Activated naive CD8-positive, alpha-beta T cell treated with anti-CD3 and anti-CD28 coated beads for 36 hours (primary cell): ENCODE measurements around the gene ZSCAN20. TPM values are rescaled to one million over a fixed set of nuclear protein-coding genes. Genes with fewer than 3 reads are reported as not detected.

Experiments used
- DNase-seq: peaks from one replicate; pipeline ENCODE4 v3.0.0; 2021
- H3K27ac Mint-ChIP-seq: one replicate; pipeline ENCODE4 v1.8.0; 2022; ENCODE audit warnings: mild to moderate bottlenecking, moderate library complexity, mixed read lengths
- H3K27me3 Mint-ChIP-seq: one replicate; pipeline ENCODE4 v1.8.0; 2022; ENCODE audit warnings: mild to moderate bottlenecking, mixed read lengths
- H3K36me3 Mint-ChIP-seq: one replicate; pipeline ENCODE4 v1.8.0; 2021; ENCODE audit warnings: mild to moderate bottlenecking, mixed read lengths
- H3K4me1 Mint-ChIP-seq: one replicate; pipeline ENCODE4 v1.8.0; 2021; ENCODE audit warnings: mixed read lengths
- H3K4me3 Mint-ChIP-seq: one replicate; pipeline ENCODE4 v1.8.0; 2022; ENCODE audit warnings: mild to moderate bottlenecking, moderate library complexity, mixed read lengths
- H3K9me3 Mint-ChIP-seq: one replicate; pipeline ENCODE4 v1.8.0; 2022; ENCODE audit warnings: mixed read lengths
- total RNA-seq, 2 experiments: library from RNA; stranded (reverse); gene quantifications; one replicate each; pipeline ENCODE4 v1.2.3, GENCODE V29; 2021

The ZSCAN20 gene
- total RNA-seq, 2 experiments from 2014 or later = 3.0 TPM

DNA sequence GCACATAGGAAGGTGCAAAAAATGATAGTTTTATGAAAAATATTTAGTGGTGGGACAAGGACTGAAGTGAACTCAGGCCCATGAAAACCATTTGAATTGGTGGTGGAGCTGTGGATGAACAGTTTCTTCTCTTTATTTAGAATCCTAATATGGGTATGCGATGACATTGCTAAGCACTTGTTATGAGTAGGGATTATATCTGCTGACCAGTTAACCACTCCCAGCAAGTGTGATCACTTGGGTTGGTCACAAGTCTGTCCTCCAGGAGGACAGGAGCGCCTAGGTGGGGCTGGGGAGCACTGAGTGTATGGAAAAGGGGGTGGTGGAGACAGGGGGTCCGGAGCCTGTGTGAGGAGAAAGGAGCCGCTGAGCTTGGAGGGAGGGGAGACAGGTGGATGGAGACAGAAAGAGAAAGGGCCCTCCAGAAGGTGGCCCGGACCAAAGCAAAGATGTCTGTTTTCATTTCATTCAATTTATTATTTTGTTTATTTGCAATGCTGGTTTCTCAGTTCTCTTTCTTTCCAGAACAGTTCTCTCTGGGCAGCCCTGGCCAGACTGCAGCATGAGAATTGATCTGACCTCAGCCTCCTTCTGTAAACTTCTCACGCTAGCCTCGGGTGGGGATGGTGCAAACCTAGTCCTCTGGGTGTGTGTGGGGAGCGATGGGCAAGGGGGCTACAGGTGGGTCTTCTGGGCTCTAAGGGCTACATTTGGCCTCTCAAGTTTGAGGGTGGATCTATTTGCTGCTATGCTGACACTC lies 9.9 kb upstream of the ZSCAN20 start:
- H3K4me1 Mint-ChIP-seq = no peaks in the 10 kb centered on the region
- H3K36me3 Mint-ChIP-seq = no peaks in the 10 kb centered on the region
- no peak overlapping the region for H3K4me3 Mint-ChIP-seq
- no peak overlapping the region for H3K27ac Mint-ChIP-seq
- no peaks in the 10 kb centered on the region for H3K9me3 Mint-ChIP-seq
- no peaks in the 10 kb centered on the region for H3K27me3 Mint-ChIP-seq
- no peak for DNase-seq

DNA sequence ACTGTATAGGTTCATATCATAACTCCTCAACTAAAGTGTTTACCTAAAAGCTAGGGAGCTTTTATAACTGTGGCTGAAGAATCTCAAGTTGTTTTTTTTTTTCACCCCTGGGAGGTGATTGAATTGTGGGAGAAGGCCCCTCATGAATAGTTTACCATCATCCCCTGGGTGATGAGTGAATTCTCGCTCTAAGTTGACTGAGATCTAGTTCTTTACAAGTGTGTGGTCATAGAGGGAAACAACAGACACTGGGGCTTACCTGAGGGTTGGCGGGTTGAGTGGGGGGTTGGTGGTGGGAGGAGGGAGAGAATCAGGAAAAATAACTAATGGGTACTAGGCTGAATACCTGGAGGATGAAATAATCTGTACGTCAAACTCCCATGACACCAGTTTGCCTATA lies 7.9 kb upstream of the ZSCAN20 start:
- H3K4me1 Mint-ChIP-seq = no peaks in the 10 kb centered on the region
- no peaks in the 10 kb centered on the region for H3K9me3 Mint-ChIP-seq
- no peak overlapping the region for H3K27ac Mint-ChIP-seq
- no peak for DNase-seq
- no peaks in the 10 kb centered on the region for H3K36me3 Mint-ChIP-seq
- H3K4me3 Mint-ChIP-seq = no peak overlapping the region
- no peaks in the 10 kb centered on the region for H3K27me3 Mint-ChIP-seq

DNA sequence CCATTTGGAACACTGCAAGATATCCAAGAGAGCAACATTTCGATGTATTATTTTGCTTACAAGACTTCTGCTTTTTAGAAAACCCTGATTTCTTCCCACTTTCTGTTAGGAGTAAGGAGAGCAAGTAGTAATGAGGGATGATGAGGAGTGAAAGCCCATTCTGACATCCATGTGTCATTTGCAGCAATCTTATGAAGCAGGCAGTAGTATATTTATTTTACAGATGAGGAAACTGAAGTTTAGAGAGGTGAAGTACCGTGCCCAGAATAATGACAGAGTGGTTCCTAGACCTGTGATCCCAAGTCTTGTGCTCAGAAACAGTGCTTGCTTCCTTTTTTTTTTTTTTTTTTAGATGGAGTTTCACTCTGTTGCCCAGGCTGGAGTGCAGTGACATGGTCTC lies 7.1 kb upstream of the ZSCAN20 start:
- no peaks in the 10 kb centered on the region for H3K36me3 Mint-ChIP-seq
- H3K27me3 Mint-ChIP-seq = no peaks in the 10 kb centered on the region
- no peaks in the 10 kb centered on the region for H3K4me1 Mint-ChIP-seq
- H3K9me3 Mint-ChIP-seq = no peaks in the 10 kb centered on the region
- no peak overlapping the region for H3K4me3 Mint-ChIP-seq
- H3K27ac Mint-ChIP-seq = no peak overlapping the region
- no peak for DNase-seq

DNA sequence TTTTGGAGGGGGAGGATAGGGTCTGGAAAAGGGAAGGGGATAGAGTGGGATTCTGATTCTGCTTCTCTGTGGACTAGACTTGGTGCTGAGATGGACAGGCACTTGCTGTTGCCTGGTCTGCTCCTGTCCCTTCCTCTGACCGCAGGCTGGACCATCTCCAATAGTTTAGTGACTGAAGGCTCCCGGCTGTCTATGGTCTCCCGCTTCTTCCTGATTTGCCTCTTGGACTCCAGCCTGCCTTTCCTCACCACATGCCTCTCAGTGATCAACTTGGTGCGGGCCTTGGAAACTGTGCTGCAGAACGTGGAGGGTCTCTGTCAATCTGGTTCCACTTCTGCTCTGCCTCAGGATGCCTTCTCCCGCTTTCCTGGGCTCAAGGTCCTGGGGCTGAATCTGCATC lies 6.3 kb upstream of the ZSCAN20 start:
- no peaks in the 10 kb centered on the region for H3K27me3 Mint-ChIP-seq
- no peak for DNase-seq
- H3K36me3 Mint-ChIP-seq = no peaks in the 10 kb centered on the region
- no peak overlapping the region for H3K27ac Mint-ChIP-seq
- no peak overlapping the region for H3K4me3 Mint-ChIP-seq
- no peaks in the 10 kb centered on the region for H3K9me3 Mint-ChIP-seq
- peaks cover 4% of the 10 kb centered on the region for H3K4me1 Mint-ChIP-seq

DNA sequence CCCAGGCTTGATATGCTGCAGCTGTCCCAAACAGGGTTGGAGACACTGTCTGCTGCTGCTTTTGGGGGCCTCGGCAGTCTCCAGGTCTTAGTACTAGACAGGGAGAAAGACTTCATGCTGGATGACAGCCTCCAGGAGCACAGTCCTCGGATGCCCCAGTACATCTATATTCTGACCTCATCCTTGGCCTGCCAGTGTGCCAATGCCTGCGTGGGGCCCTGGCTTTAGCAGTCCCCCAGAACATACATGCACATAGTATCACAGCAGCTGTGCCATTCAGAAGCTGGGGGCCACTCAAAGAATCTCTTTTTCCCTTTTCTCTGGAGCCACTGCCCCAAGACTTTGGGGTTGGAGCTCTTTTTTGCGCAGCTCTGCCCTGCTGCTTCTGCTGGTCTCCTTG lies 4.4 kb upstream of the ZSCAN20 start:
- Mint-ChIP-seq H3K27ac (no peak overlapping the region), H3K4me1 (peaks cover 15% of the 10 kb centered on the region), H3K27me3 (no peaks in the 10 kb centered on the region), H3K9me3 (no peaks in the 10 kb centered on the region), H3K4me3 (no peak overlapping the region), H3K36me3 (no peaks in the 10 kb centered on the region)
- DNase-seq = no peak

DNA sequence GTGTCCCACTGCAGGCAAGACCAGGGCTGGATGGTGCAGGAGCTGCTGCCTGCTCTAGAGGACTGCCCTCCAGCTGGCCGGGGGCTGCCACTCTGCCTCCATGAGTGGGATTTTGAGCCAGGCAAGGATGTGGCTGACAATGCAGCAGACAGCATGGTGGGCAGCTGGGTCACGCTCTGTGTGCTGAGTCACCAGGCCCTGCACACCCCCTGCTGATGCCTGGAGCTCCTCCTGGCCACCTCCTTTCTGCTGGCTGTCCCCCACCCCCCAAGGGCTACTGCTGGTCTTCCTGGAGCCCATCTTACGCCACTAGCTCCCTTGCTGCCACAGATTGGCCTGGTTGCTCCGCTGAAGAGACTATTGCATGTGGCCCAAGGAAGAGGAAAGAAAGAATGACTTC lies 3.9 kb upstream of the ZSCAN20 start:
- no peaks in the 10 kb centered on the region for H3K27me3 Mint-ChIP-seq
- DNase-seq = no peak

DNA sequence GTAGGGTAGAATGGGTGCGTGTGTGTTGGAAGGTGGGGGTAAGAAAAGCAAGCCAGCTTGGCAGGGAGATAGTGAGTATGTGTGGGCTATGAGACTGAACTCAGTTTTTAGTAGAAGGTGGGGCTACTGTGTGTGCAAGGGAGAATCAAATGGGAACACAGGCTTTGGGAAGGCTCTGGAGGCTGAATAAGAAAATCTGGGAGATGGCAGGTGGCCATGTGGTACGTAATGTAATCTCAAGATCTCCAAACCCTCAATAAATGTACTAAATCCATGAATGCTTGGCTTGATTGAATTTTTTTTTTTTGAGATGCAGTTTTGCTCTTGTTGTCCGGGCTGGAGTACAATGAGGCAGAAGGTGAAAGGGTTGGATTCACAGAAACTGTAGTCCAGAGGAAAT lies 3.5 kb upstream of the ZSCAN20 start:
- Mint-ChIP-seq H3K4me3 (no peak overlapping the region), H3K9me3 (no peaks in the 10 kb centered on the region), H3K27me3 (no peaks in the 10 kb centered on the region), H3K4me1 (peaks cover 17% of the 10 kb centered on the region), H3K27ac (no peak overlapping the region), H3K36me3 (peaks cover 1% of the 10 kb centered on the region)
- no peak for DNase-seq

More for the DNA sequence above, 3.9 kb upstream of the ZSCAN20 start:
- Mint-ChIP-seq H3K4me3 (no peak overlapping the region), H3K36me3 (peaks cover 1% of the 10 kb centered on the region), H3K4me1 (peaks cover 17% of the 10 kb centered on the region), H3K9me3 (no peaks in the 10 kb centered on the region), H3K27ac (no peak overlapping the region)

DNA sequence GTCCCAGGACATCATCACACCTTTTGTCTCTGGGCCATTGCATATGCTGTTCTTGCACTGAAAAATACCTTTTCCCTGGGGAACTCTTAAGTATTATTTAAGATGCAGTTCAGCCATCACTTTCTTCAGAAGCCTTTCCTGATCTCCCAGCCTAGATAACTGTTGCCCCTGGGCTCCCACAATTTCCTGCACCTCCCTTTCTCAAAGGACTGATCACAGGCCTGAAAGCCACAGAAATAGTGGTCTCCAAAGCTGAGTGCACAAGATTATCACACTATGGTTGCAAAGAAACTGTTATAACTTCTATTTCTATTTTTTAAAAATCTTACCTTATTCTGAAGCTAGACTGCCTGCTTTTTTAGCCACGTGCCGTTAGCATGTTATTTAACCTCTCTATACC lies 2.8 kb upstream of the ZSCAN20 start:
- H3K4me3 Mint-ChIP-seq = no peak overlapping the region
- H3K36me3 Mint-ChIP-seq = peaks cover 1% of the 10 kb centered on the region
- no peak overlapping the region for H3K27ac Mint-ChIP-seq
- no peaks in the 10 kb centered on the region for H3K27me3 Mint-ChIP-seq
- DNase-seq = no peak
- no peaks in the 10 kb centered on the region for H3K9me3 Mint-ChIP-seq
- H3K4me1 Mint-ChIP-seq = peaks cover 17% of the 10 kb centered on the region

DNA sequence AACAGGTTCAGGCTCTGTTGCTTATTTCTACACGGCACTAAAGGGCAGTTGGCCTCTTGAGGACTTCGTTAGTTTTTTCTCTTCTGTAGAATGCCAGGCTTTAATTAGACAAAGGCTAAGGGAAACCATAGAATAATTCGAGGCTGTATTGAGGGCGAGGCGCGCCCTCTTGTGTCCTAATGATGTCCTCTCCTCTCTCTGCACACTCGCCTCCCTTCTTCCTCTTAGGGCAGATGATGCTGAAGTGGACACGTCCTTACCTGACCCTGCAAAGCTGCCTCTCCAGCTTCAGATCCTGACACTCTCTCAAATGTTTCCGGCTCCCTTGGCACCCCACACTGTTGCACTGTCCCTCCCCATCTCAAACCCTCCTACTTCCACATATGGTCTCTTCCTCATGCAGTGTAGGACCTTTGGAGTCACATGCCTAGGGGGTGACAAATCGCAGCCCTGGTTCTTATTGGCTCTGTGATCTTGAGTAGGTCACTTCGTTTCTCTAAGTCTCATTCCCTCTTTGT lies 1.9 kb upstream of the ZSCAN20 start:
- DNase-seq = peak; percentile 52
- H3K27me3 Mint-ChIP-seq = no peaks in the 10 kb centered on the region
- no peaks in the 10 kb centered on the region for H3K9me3 Mint-ChIP-seq
- H3K27ac Mint-ChIP-seq = no peak overlapping the region
- H3K36me3 Mint-ChIP-seq = peaks cover 1% of the 10 kb centered on the region
- H3K4me3 Mint-ChIP-seq = no peak overlapping the region
- H3K4me1 Mint-ChIP-seq = peaks cover 17% of the 10 kb centered on the region

DNA sequence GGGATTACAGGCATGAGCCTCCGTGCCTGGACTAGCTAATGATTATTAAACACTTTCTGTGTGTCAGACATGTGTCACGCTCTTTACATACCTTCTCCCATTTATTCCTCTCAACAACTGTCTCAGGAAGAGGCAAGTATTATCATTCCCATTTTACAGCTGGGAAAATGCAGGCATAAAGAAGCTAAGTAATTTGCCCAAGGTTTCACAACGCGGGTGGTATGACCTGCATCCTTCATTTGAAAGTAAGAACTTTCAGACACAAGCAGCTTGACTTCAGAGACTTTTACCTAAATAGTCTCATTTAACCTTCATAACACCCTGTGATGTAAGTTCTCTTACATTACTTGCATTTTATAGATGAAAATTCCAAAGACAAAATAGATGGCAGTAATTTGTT lies 1.0 kb upstream of the ZSCAN20 start:
- Mint-ChIP-seq H3K9me3 (no peaks in the 10 kb centered on the region), H3K36me3 (peaks cover 1% of the 10 kb centered on the region), H3K27me3 (no peaks in the 10 kb centered on the region), H3K4me3 (no peak overlapping the region), H3K27ac (no peak overlapping the region), H3K4me1 (peaks cover 17% of the 10 kb centered on the region)
- no peak for DNase-seq

DNA sequence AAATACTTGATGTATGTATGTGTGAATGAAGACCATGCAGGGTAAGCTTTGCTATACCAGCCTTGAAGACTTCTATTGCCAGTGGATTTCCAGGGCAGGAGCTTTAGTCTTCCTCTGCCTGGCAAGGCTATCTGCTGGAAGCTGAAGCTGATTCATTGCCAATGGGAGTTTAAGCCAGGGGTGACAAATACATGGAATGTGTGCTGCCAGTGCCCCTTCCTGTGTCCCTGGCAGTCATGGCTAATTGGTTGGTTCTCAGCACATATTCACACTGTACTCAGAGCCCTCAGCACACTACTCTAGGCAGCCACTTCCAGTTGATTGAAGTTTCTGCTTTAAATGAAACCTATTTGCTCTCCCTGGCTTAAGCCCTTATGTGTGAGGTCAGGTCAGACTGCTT lies 1.5 kb downstream of the ZSCAN20 start:
- DNase-seq = no peak
- peaks cover 3% of the 10 kb centered on the region for H3K36me3 Mint-ChIP-seq
- no peak overlapping the region for H3K4me3 Mint-ChIP-seq
- no peaks in the 10 kb centered on the region for H3K27me3 Mint-ChIP-seq
- no peak overlapping the region for H3K27ac Mint-ChIP-seq
- H3K4me1 Mint-ChIP-seq = peaks cover 17% of the 10 kb centered on the region
- H3K9me3 Mint-ChIP-seq = no peaks in the 10 kb centered on the region

DNA sequence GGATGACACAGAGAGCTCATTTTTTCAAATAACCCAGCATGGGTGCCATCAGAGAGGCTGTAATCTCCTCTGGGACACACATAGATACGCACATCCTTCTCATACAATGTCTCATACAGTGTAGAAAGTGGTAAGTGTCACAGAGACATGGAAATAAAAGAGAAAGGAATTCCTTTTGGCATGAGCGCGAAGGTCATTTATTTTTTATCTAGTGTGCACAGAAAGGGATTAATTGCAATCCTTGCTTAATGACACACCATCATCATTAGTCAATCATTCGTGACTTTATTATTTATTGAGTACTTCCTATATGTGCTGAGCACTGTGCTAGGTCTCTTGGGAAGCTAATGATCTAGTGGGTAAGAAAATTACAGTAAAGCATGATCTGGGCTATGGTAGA lies 5.0 kb downstream of the ZSCAN20 start:
- no peaks in the 10 kb centered on the region for H3K27me3 Mint-ChIP-seq
- DNase-seq = no peak
- H3K27ac Mint-ChIP-seq = no peak overlapping the region
- H3K4me3 Mint-ChIP-seq = no peak overlapping the region
- H3K36me3 Mint-ChIP-seq = peaks cover 9% of the 10 kb centered on the region
- H3K9me3 Mint-ChIP-seq = no peaks in the 10 kb centered on the region
- peaks cover 3% of the 10 kb centered on the region for H3K4me1 Mint-ChIP-seq

DNA sequence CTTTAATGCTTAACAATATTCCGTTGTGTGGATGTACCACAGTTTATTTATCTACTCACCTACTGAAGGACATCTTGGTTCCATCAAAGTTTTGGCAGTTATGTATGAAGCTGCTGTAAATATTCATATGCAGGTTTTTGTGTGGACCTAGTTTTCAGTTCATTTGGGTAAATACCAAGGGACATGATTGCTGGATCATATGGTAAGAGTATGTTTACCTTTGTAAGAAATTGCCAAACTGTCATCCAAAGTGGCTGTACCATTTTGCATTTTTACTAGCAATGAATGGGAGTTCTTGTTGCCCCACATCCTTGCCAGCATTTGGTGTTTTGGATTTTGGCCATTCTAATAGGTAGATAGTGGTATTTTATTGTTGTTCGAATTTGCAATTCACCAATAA lies 10.0 kb downstream of the ZSCAN20 start:
- no peak overlapping the region for H3K27ac Mint-ChIP-seq
- no peak for DNase-seq
- H3K27me3 Mint-ChIP-seq = no peaks in the 10 kb centered on the region
- no peaks in the 10 kb centered on the region for H3K4me1 Mint-ChIP-seq
- peaks cover 43% of the 10 kb centered on the region for H3K36me3 Mint-ChIP-seq
- peaks cover 9% of the 10 kb centered on the region for H3K9me3 Mint-ChIP-seq
- H3K4me3 Mint-ChIP-seq = no peak overlapping the region

DNA sequence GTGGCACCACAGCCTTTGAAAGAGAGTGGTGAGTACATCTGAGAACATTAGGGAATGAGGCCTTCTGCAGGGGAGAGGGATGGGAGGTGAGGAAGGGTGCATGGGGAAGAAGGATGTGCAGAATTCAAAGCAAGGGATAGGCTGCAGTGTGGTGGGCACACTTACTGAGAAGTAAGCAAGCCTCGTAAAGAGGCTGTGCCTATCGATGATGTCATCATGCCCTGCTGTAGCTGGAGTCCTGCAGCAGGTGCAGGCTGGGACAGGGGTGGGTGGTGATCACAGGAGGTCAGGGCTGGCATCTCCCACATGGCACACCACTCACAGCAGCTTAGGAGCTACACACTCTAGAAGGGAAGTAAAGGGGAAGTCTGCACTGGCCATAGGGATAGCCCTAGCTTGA lies 16.2 kb downstream of the ZSCAN20 start:
- Mint-ChIP-seq H3K36me3 (peaks cover 70% of the 10 kb centered on the region), H3K4me3 (no peak overlapping the region), H3K4me1 (no peaks in the 10 kb centered on the region), H3K27me3 (no peaks in the 10 kb centered on the region), H3K27ac (no peak overlapping the region), H3K9me3 (peaks cover 17% of the 10 kb centered on the region)
- no peak for DNase-seq

DNA sequence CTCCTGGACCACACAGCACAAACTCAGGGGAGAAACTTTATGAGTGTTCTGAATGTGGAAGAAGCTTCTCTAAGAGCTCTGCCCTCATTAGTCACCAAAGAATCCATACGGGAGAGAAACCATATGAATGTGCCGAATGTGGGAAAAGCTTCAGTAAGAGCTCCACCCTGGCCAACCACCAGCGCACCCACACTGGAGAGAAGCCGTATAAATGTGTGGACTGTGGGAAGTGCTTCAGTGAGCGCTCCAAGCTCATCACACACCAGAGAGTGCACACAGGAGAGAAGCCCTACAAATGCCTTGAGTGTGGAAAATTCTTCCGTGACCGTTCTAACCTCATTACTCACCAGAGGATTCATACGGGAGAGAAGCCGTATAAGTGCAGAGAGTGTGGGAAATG lies 22.5 kb downstream of the ZSCAN20 start:
- H3K27ac Mint-ChIP-seq = no peak overlapping the region
- peaks cover 42% of the 10 kb centered on the region for H3K9me3 Mint-ChIP-seq
- no peaks in the 10 kb centered on the region for H3K27me3 Mint-ChIP-seq
- no peak overlapping the region for H3K4me3 Mint-ChIP-seq
- DNase-seq = no peak
- no peaks in the 10 kb centered on the region for H3K4me1 Mint-ChIP-seq
- peaks cover 72% of the 10 kb centered on the region for H3K36me3 Mint-ChIP-seq

DNA sequence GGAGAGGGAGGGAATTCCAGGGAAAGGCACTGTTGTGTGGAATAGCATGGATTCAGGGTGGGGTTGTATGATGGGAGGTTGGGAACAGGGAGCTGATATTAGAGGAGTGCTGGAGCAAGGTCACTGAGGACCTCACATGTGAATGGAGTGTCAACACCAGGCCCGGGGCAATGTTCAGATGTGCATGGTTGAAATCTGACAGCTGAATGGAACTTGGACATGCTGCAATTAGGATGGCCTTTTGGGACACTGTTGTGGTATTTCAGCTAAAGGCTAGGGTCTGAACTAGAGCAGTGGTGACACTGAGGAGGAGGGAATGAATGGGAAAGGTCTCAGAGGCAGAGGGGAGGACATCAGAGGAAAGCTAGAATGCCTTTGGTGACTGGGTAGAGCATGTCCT lies 25.0 kb downstream of the ZSCAN20 start:
- Mint-ChIP-seq H3K9me3 (peaks cover 42% of the 10 kb centered on the region), H3K4me3 (no peak overlapping the region), H3K4me1 (no peaks in the 10 kb centered on the region), H3K27ac (no peak overlapping the region), H3K27me3 (no peaks in the 10 kb centered on the region), H3K36me3 (peaks cover 53% of the 10 kb centered on the region)
- DNase-seq = no peak
